HG02759 (cell line): ENCODE measurements around the gene CFAP65.

Experiments used
- ATAC-seq: cut with Tn5 transposase; IDR thresholded peaks from one replicate; pipeline ENCODE4 v1.9.1; 2021; ENCODE audit warnings: mild to moderate bottlenecking, moderate library complexity; ENCODE audit not compliant: unreplicated experiment

CFAP65 gene

DNA sequence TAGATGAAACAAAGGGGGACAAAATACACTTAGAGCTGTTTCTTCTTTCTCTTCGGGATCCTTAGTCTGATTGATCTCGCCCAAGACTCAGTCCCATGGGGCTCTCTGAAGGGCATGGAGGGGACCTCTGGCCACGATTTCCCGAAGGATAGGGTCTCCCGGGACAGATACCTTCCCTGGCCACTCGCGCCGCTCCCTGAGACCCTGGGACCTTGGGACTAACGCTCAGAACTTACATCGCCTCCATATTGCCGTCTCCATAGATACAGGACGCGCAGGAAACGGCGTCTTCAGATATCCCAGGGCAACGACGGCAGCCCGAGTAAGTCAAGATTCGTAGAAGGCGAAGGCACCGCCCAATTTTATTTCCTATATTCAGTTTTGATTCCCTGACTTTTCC lies at the start of gene CFAP65:
Gene CFAP65, minus strand, starts transcription at position 265 of the 400 bp plus-strand sequence. CDS start 2,468 bp downstream, outside the sequence.
- no peak for ATAC-seq

- no peak for ATAC-seq
These were observed 49.4 kb upstream of the CFAP65 start for GRCh38 chr2:219090436-219091299.

GRCh38 chr2:219089330-219089729 lies 48.0 kb upstream of the CFAP65 start:
- ATAC-seq: no peak

- no peak for ATAC-seq
These were observed 46.5 kb upstream of the CFAP65 start for GRCh38 chr2:219087848-219088247.

DNA sequence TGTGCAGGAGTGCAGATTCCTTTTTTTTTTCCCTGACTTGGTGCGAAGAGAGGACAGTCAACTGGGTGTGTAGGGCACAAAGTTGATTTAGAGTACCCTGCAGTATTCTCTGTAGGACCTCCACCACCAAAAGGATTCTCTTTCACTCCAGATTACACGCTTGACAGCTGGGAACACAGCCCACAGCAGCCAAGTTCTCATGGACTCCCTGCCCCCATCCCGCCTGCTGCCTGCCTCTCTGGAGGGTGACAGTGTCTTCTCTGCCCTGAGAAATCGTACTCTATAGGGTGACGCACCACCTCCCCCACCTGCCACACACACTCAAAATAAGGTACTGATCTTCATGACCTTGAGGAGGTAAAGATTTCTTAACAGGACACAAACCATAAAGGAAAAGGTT lies 46.0 kb upstream of the CFAP65 start:
- no peak for ATAC-seq

- no peak for ATAC-seq
These were observed 44.9 kb upstream of the CFAP65 start for GRCh38 chr2:219086196-219086595.

DNA sequence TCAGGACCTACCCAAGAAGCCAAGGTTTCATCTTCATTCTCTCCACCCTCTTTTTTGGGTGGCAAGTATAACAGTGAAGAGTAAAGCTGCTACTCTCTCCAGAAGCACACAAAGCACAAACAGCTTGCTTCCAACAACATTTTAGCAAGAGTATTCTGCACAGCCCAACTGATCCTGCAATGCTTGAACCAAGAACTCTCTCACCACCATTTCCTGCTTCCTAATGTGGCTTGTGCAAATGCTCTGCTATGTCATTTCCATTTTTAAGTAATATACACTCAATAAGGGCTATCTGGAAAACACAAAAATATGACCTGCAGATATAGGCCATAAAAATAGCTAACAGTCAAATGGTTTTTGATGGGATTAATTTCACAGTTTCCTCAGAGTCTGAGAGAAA lies 43.5 kb upstream of the CFAP65 start:
- no peak for ATAC-seq

DNA sequence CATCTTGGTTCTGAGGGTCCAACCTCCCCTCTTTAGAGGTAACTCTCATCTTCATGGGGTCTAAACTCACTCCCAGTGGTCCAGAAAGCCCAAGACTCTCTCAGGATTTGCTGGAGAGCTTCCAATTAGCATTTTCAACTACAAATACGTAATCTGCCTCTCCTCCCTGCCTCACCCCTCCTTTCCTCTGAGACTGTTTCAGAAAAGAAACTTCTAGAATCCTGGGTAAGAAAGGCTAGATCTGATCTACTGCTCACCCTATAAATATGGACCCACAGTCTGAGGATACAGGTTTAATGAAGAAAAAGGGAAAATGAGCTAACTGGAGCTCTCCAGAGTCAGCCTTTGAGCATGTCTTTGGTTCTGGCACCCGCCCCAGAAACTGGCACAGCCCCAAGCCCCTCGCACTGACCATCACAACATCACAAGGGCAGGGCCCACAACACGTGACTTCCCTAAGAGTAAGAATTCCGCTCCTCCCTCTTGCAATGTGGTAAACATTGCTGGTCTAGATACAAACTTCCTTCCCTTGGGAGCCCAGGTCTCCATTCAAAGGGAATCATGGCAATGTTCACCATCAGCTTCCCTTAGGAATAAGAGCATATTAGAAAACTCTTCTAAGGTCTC lies 41.1 kb upstream of the CFAP65 start:
- ATAC-seq: no peak

DNA sequence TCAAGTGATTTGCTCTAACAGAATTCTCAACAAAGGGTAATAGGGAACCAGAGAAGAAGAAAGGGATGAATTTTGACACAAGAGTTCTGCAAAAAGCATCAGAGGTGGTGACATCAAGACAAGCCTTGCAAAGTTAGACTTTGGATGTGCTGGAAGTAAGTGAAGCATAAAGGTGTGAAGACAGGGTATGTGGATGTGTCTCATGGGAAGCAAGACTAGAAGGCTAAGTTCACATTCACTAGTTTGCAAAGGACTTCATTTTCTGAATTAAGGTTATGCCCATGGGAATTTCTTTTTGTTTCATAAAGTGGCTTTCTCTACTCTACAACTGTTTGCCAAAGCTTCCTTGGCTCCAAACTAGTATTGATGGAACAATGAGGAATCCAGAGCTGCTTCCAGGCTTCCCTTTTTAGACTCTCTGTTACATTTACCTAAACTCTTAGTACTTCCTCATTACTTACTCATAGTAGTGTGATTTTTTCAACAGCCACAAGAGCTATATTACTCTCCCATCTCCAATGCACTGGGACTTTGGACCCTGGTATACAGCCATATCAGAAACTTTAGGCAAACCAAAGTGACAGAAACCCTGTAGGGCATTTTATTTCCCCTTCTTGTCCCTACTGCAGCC lies 40.5 kb upstream of the CFAP65 start:
- ATAC-seq: no peak

DNA sequence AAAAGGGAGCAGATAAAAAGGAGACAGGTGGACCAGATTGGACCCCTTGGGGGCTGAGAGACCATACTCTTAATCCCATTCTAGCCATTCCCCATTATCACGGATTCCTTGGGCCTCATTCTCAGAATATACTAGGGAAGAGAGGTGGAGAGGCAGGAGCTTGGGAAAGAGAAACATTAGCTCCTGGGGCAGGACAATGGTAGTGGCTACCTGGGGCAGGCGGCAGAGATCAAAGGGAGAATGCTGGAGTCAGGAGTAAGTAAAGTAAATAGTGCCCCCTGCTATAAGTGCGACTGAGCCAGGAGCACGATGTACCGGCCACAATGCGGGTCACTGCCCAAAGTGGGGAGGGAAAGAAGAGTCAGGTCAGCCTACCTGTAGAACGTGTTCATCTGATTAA lies 39.8 kb upstream of the CFAP65 start:
- ATAC-seq: no peak

GRCh38 chr2:219079417-219079816 lies 38.1 kb upstream of the CFAP65 start:
- no peak for ATAC-seq

DNA sequence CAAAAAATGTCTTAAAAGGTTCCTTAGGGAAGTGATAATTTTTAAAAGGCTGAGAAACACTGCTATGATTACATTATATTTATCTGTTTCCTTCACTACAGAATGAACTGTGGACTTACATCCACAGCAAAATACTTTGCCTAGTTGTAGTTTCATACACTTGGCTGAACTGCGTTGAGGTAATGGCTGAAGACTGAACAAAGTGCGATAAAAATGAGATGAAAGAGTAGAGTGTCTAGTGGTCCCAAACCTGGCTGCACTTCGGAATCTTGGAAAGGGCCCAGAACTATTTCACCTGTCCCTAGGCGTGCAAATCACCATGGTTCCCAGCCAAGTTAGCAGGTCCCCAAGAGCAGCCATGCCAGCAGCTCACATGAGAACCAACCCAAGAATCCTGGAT lies 37.6 kb upstream of the CFAP65 start:
- no peak for ATAC-seq

DNA sequence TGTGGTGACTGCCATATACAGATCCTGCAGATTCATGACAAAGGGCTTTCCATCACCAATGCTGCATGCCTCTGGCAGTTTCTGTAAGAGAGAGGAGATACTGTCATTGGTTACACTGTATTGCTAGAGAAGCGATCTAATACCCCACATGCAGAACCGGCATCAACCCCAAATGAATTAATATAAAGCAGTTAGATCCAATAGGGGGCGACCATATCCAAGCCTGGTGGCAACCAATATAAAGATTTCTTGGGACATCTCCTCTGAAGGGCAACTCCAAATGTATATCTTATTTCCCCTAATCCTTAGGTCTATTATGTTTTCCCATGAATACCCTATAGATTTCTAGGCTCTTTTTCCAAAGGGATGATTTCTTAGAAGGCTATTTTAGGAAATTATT lies 36.8 kb upstream of the CFAP65 start:
- no peak for ATAC-seq

GRCh38 chr2:219076253-219076652 lies 34.9 kb upstream of the CFAP65 start:
- no peak for ATAC-seq

DNA sequence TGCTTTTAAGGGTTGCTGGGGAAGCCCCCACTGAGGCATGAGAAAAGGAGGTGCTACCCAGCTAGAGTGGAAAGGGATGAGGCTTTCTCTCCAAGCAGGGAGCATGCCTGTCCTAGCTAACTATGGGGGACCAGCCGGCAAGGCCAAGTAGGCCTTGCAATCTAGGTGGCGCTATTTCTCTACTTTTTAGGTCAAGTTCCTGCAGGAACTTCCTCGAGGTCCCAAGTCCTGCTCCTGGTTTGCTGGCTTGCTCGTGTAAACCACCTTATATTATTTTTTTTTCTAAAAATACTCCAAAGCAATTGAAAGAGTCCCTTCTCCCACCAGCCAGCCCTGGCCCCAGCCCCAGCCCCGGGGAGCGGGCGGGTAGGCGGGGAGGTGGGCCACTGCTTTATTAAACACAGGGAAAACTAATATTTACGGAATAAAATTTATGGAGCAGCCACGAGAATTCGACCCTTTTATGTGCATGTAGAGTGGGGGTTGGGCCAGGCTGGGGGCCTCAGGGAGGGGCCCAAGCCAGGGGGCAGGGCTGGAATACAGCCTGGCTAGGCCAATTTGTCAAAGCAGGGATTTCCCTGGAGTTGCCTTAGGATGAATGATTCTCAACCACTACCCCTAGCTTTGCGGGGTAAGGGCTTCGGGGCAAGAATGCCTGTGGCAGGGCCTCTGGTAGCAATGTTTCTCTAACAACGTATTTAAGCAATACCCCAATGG lies 32.3 kb upstream of the CFAP65 start:
- no peak for ATAC-seq

- no peak for ATAC-seq
These were observed 31.5 kb upstream of the CFAP65 start for GRCh38 chr2:219072741-219073250.

GRCh38 chr2:219071131-219071816 lies 30.0 kb upstream of the CFAP65 start:
- no peak for ATAC-seq

DNA sequence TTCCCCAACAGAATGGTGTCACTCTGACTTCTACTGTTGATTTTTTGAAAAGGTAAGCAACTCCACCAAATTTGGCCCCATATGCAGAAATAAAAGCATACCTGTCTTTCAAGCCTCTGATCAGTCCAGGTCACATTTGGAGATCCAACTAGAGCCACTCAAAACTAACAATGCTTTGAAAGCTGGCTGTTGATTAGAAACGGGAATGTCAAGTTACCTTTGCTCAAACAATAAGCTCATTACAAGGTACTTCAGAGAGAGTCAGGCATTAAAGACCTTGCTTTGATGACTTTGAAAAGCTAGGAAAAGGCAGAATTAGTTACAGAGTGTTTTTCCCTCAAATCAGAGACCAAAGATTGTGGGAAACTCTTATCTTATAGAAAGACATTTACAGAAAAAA lies 24.2 kb upstream of the CFAP65 start:
- no peak for ATAC-seq

GRCh38 chr2:219062081-219062480 lies 20.8 kb upstream of the CFAP65 start:
- no peak for ATAC-seq
